HCT116 (cell line): ENCODE results near the gene FMN1. TPM values are rescaled to one million over a fixed set of nuclear protein-coding genes. Genes with fewer than 3 reads are reported as not detected.

ENCODE experiments used
- ATAC-seq: fragments of 200-7000 bp; cut with Tn5 transposase; 2 replicates; pipeline ENCODE4 v1.9.1; 2020; ENCODE audit warnings: mild to moderate bottlenecking, moderate library complexity
- BruUV-seq: library from RNA; stranded (reverse); fragments of 400-500 nt; replicated peaks from 2 replicates; lab custom pipeline; 2021; lab: Mats Ljungman, UMichigan
- CTCF ChIA-PET: fragments of 300-600 bp; sonication (Branson Sonifier 250); formaldehyde crosslinking; loops from one replicate; lab custom pipeline; 2021; ENCODE audit warnings: antibody characterized with exemption; lab: Charles Lee
- POLR2A ChIA-PET: fragments of 300-600, 350-600 bp; sonication (Branson Sonifier 250); formaldehyde crosslinking; loops from one replicate; lab custom pipeline; 2021; ENCODE audit warnings: antibody characterized with exemption; lab: Charles Lee
- RAD21 ChIA-PET, 2 experiments: fragments of 300-600 bp; sonication (Branson Sonifier 250); formaldehyde crosslinking; loops; one replicate each; lab custom pipeline; 2023; ENCODE audit warnings: low total read pairs in 2 of 2; ENCODE audit not compliant: uncharacterized antibody in 2 of 2, unreplicated experiment in 2 of 2, low non-redundant PET in 1 of 2; lab: Charles Lee
- DNase-seq: peaks from one replicate; pipeline ENCODE4 v3.0.0-alpha.2; 2010; ENCODE audit warnings: low read depth, low spot score
- H2AFZ ChIP-seq: fragments of 200-600 bp; shearing (Covaris generic), sonication (generic); 2 replicates; pipeline ENCODE4 v1.6.1; 2017; ENCODE audit warnings: low read depth, mixed run types, mixed read lengths, antibody characterized with exemption, low read length; ENCODE audit not compliant: poor library complexity, severe bottlenecking
- H3K27ac ChIP-seq: 2 replicates; pipeline ENCODE4 v1.5.1; 2012; ENCODE audit warnings: low read depth, low read length
- H3K27me3 ChIP-seq: fragments of 200-600 bp; sonication (generic); 2 replicates; pipeline ENCODE4 v1.6.1; 2016; ENCODE audit warnings: mixed run types, low read length, mixed read lengths; ENCODE audit not compliant: insufficient read depth
- H3K36me3 ChIP-seq, 2 experiments: fragments of 200-500 bp in 1 of 2; fragments of 200-600 bp in 1 of 2; sonication (Bioruptor generic) in 1 of 2; sonication (generic) in 1 of 2; 2 replicates each; pipeline versions ENCODE4 v1.5.1 to v1.6.1; 2014 to 2016; ENCODE audit warnings: low read length in 2 of 2, inconsistent platforms in 1 of 2, mixed read lengths in 1 of 2, mixed run types in 1 of 2; ENCODE audit not compliant: insufficient read depth in 2 of 2, control insufficient read depth in 1 of 2
- H3K4me1 ChIP-seq, 2 experiments: fragments of 200-600 bp in 1 of 2; sonication (generic) in 1 of 2; 2 replicates each; pipeline versions ENCODE4 v1.5.1 to v1.6.1; 2012 to 2017; ENCODE audit warnings: low read length in 2 of 2, inconsistent platforms in 1 of 2, mild to moderate bottlenecking in 1 of 2, mixed read lengths in 1 of 2, mixed run types in 1 of 2, moderate library complexity in 1 of 2; ENCODE audit not compliant: insufficient read depth in 2 of 2, control insufficient read depth in 1 of 2
- H3K4me2 ChIP-seq: fragments of 200-600 bp; sonication (generic); 2 replicates; pipeline ENCODE4 v1.6.1; 2017; ENCODE audit warnings: mixed run types, low read length, mixed read lengths
- H3K4me3 ChIP-seq, 2 experiments: fragments of 200-600 bp in 1 of 2; sonication (generic) in 1 of 2; replicated peaks in 1 of 2; 2 replicates each; pipeline ENCODE4 v1.5.1; 2011 to 2016; ENCODE audit warnings: low read length in 2 of 2, control low read depth in 1 of 2, low read depth in 1 of 2, mild to moderate bottlenecking in 1 of 2, mixed read lengths in 1 of 2, mixed run types in 1 of 2
- H3K79me2 ChIP-seq: fragments of 200-600 bp; sonication (generic); 2 replicates; pipeline ENCODE4 v1.6.1; 2017; ENCODE audit warnings: mild to moderate bottlenecking, mixed run types, low read length, moderate library complexity, mixed read lengths; ENCODE audit not compliant: insufficient read depth
- H3K9ac ChIP-seq: fragments of 200-600 bp; sonication (generic); 2 replicates; pipeline ENCODE4 v1.6.1; 2016; ENCODE audit warnings: low read length, mixed read lengths
- H3K9me2 ChIP-seq: fragments of 200-600 bp; sonication (generic), shearing (Covaris generic); 2 replicates; pipeline ENCODE4 v1.6.1; 2017; ENCODE audit warnings: mixed run types, mild to moderate bottlenecking, moderate library complexity; ENCODE audit not compliant: insufficient read depth
- H3K9me3 ChIP-seq, 2 experiments: fragments of 200-500 bp in 1 of 2; fragments of 200-600 bp in 1 of 2; sonication (Bioruptor generic) in 1 of 2; sonication (generic) in 1 of 2; 2 replicates each; pipeline ENCODE4 v1.6.1; 2014 to 2017; ENCODE audit warnings: low read length in 2 of 2, mixed read lengths in 2 of 2, inconsistent platforms in 1 of 2, low read depth in 1 of 2, mild to moderate bottlenecking in 1 of 2, mixed run types in 1 of 2, moderate library complexity in 1 of 2; ENCODE audit not compliant: control insufficient read depth in 1 of 2, insufficient read depth in 1 of 2
- H4K20me1 ChIP-seq: fragments of 200-600 bp; sonication (generic), shearing (Covaris generic); 2 replicates; pipeline ENCODE4 v1.6.1; 2017; ENCODE audit warnings: mixed run types, mild to moderate bottlenecking, moderate library complexity; ENCODE audit not compliant: insufficient read depth
- CBX3 ChIP-seq: IDR thresholded peaks from 2 replicates; pipeline ENCODE4 v1.6.1; 2012; ENCODE audit warnings: low read depth
- JUND ChIP-seq: IDR thresholded peaks from 2 replicates; pipeline ENCODE4 v1.6.1; 2012
- POLR2AphosphoS5 ChIP-seq: IDR thresholded peaks from 2 replicates; pipeline ENCODE4 v1.6.1; 2011; ENCODE audit warnings: mild to moderate bottlenecking, low read depth, low read length, moderate library complexity
- REST ChIP-seq: IDR thresholded peaks from 2 replicates; pipeline ENCODE4 v1.6.1; 2012; ENCODE audit warnings: low read depth
- SIN3A ChIP-seq: IDR thresholded peaks from 2 replicates; pipeline ENCODE4 v1.6.1; 2012; ENCODE audit warnings: low read depth
- ZFX ChIP-seq: fragments of 450-650 bp; IDR thresholded peaks from 2 replicates; pipeline ENCODE4 v1.6.1; 2017
- ZNF274 ChIP-seq: fragments of 200-500 bp; sonication (Bioruptor generic); IDR thresholded peaks from 2 replicates; pipeline ENCODE4 v1.6.1; 2014; ENCODE audit warnings: mild to moderate bottlenecking, low read depth, low read length, inconsistent platforms
- intact Hi-C: fragments of 100-400 bp; cut with micrococcal nuclease; formaldehyde crosslinking; loops from 2 replicates; pipeline ENCODE4 v1.10.0; 2022
- total RNA-seq: library from RNA; stranded (reverse); gene quantifications from one replicate; pipeline ENCODE4 v1.2.1, GENCODE V29; 2021; ENCODE audit not compliant: unreplicated experiment
- TF ChIP-seq, protein P1 (sequence below): IDR thresholded peaks from 2 replicates; pipeline ENCODE4 v1.6.1; 2012

The FMN1 gene
- total RNA-seq, 1 experiment from 2014 or later, result 0.39 TPM

DNA sequence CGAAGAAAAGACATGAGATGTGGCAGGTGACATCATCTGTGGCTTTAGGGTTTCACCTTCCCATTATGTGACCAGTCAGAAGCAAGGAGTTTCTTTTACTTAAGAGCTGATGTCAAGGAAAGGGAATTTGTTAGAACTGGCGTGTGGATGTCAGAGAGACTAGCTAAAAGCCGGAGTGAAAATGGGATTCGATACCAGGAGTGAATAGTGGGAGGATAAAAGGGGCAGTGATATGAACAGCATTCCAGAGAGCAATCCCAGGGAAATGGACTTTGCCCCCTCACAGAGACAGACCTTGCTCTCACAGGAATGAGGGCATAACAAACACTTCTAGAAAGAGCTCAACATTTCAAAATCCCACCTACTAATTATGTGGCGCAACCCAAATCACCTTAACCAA lies 5.9 kb upstream of the FMN1 start:
- intact Hi-C loops, result no loop called here
- BruUV-seq, result no TSS peak
- POLR2A ChIA-PET, result interaction anchor here (2.0 kb wide), 1 partner anchor 16 kb away, joined by 4 read pairs; no protein-coding TSS in a partner anchor

GRCh38 chr15:33198541-33198940 lies 4.0 kb upstream of the FMN1 start:
- Histone ChIP-seq H3K4me3 (no peak overlapping the region), H3K27me3 (peaks cover 9% of the 10 kb centered on the region; the same call in 1 of the 2 replicates), H4K20me1 (no peaks in the 10 kb centered on the region), H3K36me3 (no peaks in the 10 kb centered on the region), H3K9me3 (no peaks in the 10 kb centered on the region), H3K9ac (no peak overlapping the region), H3K9me2 (no peaks in the 10 kb centered on the region), H2AFZ (no peak overlapping the region), H3K27ac (no peak overlapping the region), H3K4me2 (no peak overlapping the region), H3K4me1 (peaks cover 20 to 43% of the 10 kb centered on the region in 2 experiments), H3K79me2 (no peaks in the 10 kb centered on the region)
- BruUV-seq, result no TSS peak
- ChIA-PET POLR2A (no interaction called here), CTCF (no interaction called here), RAD21 (no interaction called here)
- intact Hi-C loops, result no loop called here
- DNase-seq, result no peak
- TF ChIP-seq, protein P1, sequence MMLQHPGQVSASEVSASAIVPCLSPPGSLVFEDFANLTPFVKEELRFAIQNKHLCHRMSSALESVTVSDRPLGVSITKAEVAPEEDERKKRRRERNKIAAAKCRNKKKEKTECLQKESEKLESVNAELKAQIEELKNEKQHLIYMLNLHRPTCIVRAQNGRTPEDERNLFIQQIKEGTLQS, result no peak
- TF ChIP-seq JUND, result no peak
- TF ChIP-seq ZFX, result no peak
- TF ChIP-seq SIN3A, result no peak
- TF ChIP-seq CBX3, result no peak
- no peak for TF ChIP-seq POLR2AphosphoS5
- no peak for TF ChIP-seq ZNF274
- TF ChIP-seq REST, result no peak
- no peak for ATAC-seq

More for the DNA sequence above, 5.9 kb upstream of the FMN1 start:
- ATAC-seq (no peak), DNase-seq (no peak)
- RAD21 ChIA-PET, result no interaction called here
- H3K27me3 ChIP-seq, result peaks cover 9% of the 10 kb centered on the region; the same call in 1 of the 2 replicates
- no peaks in the 10 kb centered on the region for H3K9me2 ChIP-seq
- H3K4me1 ChIP-seq, result peaks cover 20 to 32% of the 10 kb centered on the region in 2 experiments
- no peak overlapping the region for H3K4me3 ChIP-seq
- no peak overlapping the region for H3K27ac ChIP-seq
- no peak overlapping the region for H3K9ac ChIP-seq
- peak overlapping the region; percentile 4 for H2AFZ ChIP-seq
- no peaks in the 10 kb centered on the region for H3K79me2 ChIP-seq
- no peaks in the 10 kb centered on the region for H4K20me1 ChIP-seq
- no peak for TF ChIP-seq SIN3A
- TF ChIP-seq ZNF274, result no peak
- H3K9me3 ChIP-seq, result no peaks in the 10 kb centered on the region
- H3K4me2 ChIP-seq, result peak overlapping the region; percentile 69
- CTCF ChIA-PET, result interaction anchor here (1.7 kb wide), 1 partner anchor 66 kb away, joined by 3 read pairs; no protein-coding TSS in a partner anchor
- no peaks in the 10 kb centered on the region for H3K36me3 ChIP-seq
